WTC11 (cell line): Measurements from ENCODE around the gene TPD52L2. TPM values are rescaled to one million over a fixed set of nuclear protein-coding genes. Genes with fewer than 3 reads are reported as not detected.

ENCODE experiments used
- ATAC-seq: fragments of 200-7000 bp; cut with Tn5 transposase; 2 replicates; pipeline ENCODE4 v1.10.0; 2021; ENCODE audit warnings: mild to moderate bottlenecking, moderate library complexity
- CTCF ChIA-PET: fragments of 300-600 bp; sonication (Branson Sonifier 250); formaldehyde crosslinking; loops from one replicate; lab custom pipeline; 2021; ENCODE audit warnings: antibody characterized with exemption; lab: Charles Lee
- POLR2A ChIA-PET: fragments of 350-600 bp; sonication (Branson Sonifier 250); formaldehyde crosslinking; loops from one replicate; lab custom pipeline; 2021; ENCODE audit warnings: antibody characterized with exemption; lab: Charles Lee
- DNase-seq: peaks from one replicate; pipeline ENCODE4 v3.0.0; 2021; ENCODE audit warnings: low spot score
- H3K27ac Mint-ChIP-seq: 2 replicates; pipeline ENCODE4 v1.8.0; 2021; ENCODE audit warnings: mixed read lengths
- H3K27me3 Mint-ChIP-seq: 2 replicates; pipeline ENCODE4 v1.8.0; 2021; ENCODE audit warnings: low read depth, mild to moderate bottlenecking, moderate library complexity, mixed read lengths
- H3K36me3 Mint-ChIP-seq: 2 replicates; pipeline ENCODE4 v1.8.0; 2021; ENCODE audit warnings: mixed read lengths
- H3K4me1 Mint-ChIP-seq: 2 replicates; pipeline ENCODE4 v1.8.0; 2022; ENCODE audit warnings: mixed read lengths
- H3K4me3 Mint-ChIP-seq: 2 replicates; pipeline ENCODE4 v1.8.0; 2021; ENCODE audit warnings: mild to moderate bottlenecking, moderate library complexity, mixed read lengths
- H3K9me3 Mint-ChIP-seq: 2 replicates; pipeline ENCODE4 v1.8.0; 2021; ENCODE audit warnings: mixed read lengths
- ARID4B ChIP-seq: sonication (generic); formaldehyde crosslinking; IDR thresholded peaks from 2 replicates; pipeline ENCODE4 v1.8.0; 2023; ENCODE audit warnings: missing genetic modification reagents, mild to moderate bottlenecking, borderline replicate concordance
- ATF1 ChIP-seq: sonication (generic); formaldehyde crosslinking; IDR thresholded peaks from 2 replicates; pipeline ENCODE4 v1.8.1; 2023; ENCODE audit warnings: mild to moderate bottlenecking, moderate library complexity, missing genetic modification reagents
- ESRRA ChIP-seq: sonication (generic); formaldehyde crosslinking; IDR thresholded peaks from 2 replicates; pipeline ENCODE4 v1.8.1; 2022; ENCODE audit warnings: mild to moderate bottlenecking, missing genetic modification reagents, borderline replicate concordance
- JAZF1 ChIP-seq: fragments of 250-450 bp; sonication (Bioruptor Pico); IDR thresholded peaks from 2 replicates; pipeline ENCODE4 v1.9.0; 2021; ENCODE audit warnings: moderate library complexity, mild to moderate bottlenecking, inconsistent platforms
- MLX ChIP-seq: sonication (generic); formaldehyde crosslinking; IDR thresholded peaks from 2 replicates; pipeline ENCODE4 v1.8.1; 2023; ENCODE audit warnings: mild to moderate bottlenecking, missing genetic modification reagents, moderate library complexity
- MXD4 ChIP-seq: fragments of 250-450 bp; sonication (Bioruptor Pico); IDR thresholded peaks from 2 replicates; pipeline ENCODE4 v1.8.0; 2021; ENCODE audit warnings: mild to moderate bottlenecking, moderate library complexity, borderline replicate concordance
- NR1H2 ChIP-seq: sonication (generic); formaldehyde crosslinking; IDR thresholded peaks from 2 replicates; pipeline ENCODE4 v1.9.0; 2021; ENCODE audit warnings: mild to moderate bottlenecking, moderate library complexity, missing genetic modification reagents
- NR3C1 ChIP-seq: sonication (generic); formaldehyde crosslinking; conservative IDR thresholded peaks from 2 replicates; pipeline ENCODE4 v1.8.1; 2023; ENCODE audit warnings: low read depth, mild to moderate bottlenecking, missing genetic modification reagents
- OVOL2 ChIP-seq: fragments of 250-450 bp; sonication (Bioruptor Pico); IDR thresholded peaks from 2 replicates; pipeline ENCODE4 v1.9.0; 2021; ENCODE audit warnings: mild to moderate bottlenecking, borderline replicate concordance
- SMAD4 ChIP-seq: sonication (generic); formaldehyde crosslinking; IDR thresholded peaks from 2 replicates; pipeline ENCODE4 v1.8.0; 2022; ENCODE audit warnings: mild to moderate bottlenecking, missing genetic modification reagents
- SOX15 ChIP-seq: fragments of 250-450 bp; sonication (Bioruptor Pico); IDR thresholded peaks from 2 replicates; pipeline ENCODE4 v1.9.0; 2021; ENCODE audit warnings: mild to moderate bottlenecking
- ZNF219 ChIP-seq: sonication (generic); formaldehyde crosslinking; IDR thresholded peaks from 2 replicates; pipeline ENCODE4 v1.8.0; 2023; ENCODE audit warnings: missing genetic modification reagents, mild to moderate bottlenecking, borderline replicate concordance
- ZNF281 ChIP-seq: sonication (generic); formaldehyde crosslinking; IDR thresholded peaks from 2 replicates; pipeline ENCODE4 v1.8.0; 2023; ENCODE audit warnings: mild to moderate bottlenecking, missing genetic modification reagents
- ZNF416 ChIP-seq: fragments of 250-450 bp; sonication (Bioruptor Pico); IDR thresholded peaks from 2 replicates; pipeline ENCODE4 v1.9.0; 2021; ENCODE audit warnings: mild to moderate bottlenecking, inconsistent platforms
- total RNA-seq: library from RNA; stranded (reverse); gene quantifications from 3 replicates; pipeline ENCODE4 v1.2.3, GENCODE V29; 2021
- TF ChIP-seq, protein P1 (sequence below): fragments of 250-450 bp; sonication (Bioruptor Pico); conservative IDR thresholded peaks from 2 replicates; pipeline ENCODE4 v1.9.0; 2021; ENCODE audit warnings: mild to moderate bottlenecking
- TF ChIP-seq, protein P2 (sequence below): fragments of 250-450 bp; sonication (Bioruptor Pico); IDR thresholded peaks from 2 replicates; pipeline ENCODE4 v1.8.0; 2021; ENCODE audit warnings: mild to moderate bottlenecking
- TF ChIP-seq, protein P3 (sequence below): sonication (generic); formaldehyde crosslinking; conservative IDR thresholded peaks from 2 replicates; pipeline ENCODE4 v1.8.1; 2023; ENCODE audit warnings: mild to moderate bottlenecking, low read depth, missing genetic modification reagents, moderate library complexity
- TF ChIP-seq, protein P4 (sequence below): fragments of 200-600 bp; IDR thresholded peaks from 2 replicates; pipeline ENCODE4 v1.8.0; 2022; ENCODE audit warnings: antibody characterized with exemption

TPD52L2 gene
- total RNA-seq, 1 experiment from 2014 or later = 80.8 TPM

GRCh38 chr20:63840405-63840828 lies 24.7 kb upstream of the TPD52L2 start:
- CTCF ChIA-PET = interaction anchor here (0.7 kb wide), 1 partner anchor 31 kb away, joined by 4 read pairs; no protein-coding TSS in a partner anchor
- no peaks in the 10 kb centered on the region; the same call in 1 of the 2 replicates for H3K27me3 Mint-ChIP-seq
- ATAC-seq (no peak), DNase-seq (no peak)
- H3K4me1 Mint-ChIP-seq = peaks cover 20% of the 10 kb centered on the region
- H3K9me3 Mint-ChIP-seq = no peaks in the 10 kb centered on the region
- no peaks in the 10 kb centered on the region for H3K36me3 Mint-ChIP-seq
- TF ChIP-seq, protein P1, sequence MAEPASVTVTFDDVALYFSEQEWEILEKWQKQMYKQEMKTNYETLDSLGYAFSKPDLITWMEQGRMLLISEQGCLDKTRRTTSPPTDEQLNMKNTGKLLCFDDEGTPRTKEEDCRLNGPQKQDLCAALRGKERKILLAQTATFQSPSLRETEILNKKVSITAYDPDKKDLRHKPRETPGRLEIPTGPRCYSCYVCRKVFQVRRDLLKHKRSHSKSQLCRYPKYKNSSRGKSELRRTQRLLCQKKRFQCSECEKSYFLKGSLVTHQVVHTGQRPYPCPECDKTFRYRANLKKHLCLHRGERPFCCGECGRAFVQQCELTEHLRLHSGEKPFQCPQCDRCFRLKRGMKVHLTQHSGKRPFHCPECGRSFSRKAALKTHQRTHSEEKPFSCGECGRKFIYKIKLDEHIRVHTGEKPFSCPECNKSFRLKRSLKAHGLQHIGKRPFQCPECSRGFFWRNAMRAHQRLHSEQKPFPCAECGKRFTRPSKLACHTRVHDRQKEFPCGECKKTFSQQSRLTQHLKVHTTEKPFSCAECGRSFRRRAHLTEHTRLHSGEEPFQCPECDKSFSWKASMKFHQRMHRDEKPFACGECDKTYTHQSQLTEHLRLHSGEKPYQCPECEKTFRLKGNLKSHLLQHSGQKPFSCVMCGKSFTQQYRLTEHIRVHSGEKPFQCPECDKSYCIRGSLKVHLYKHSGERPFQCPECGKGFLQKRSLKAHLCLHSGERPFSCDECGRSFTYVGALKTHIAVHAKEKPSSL (CRISPR knock-in tag) = no peak
- TF ChIP-seq ZNF416 (no peak), ZNF219 (no peak), JAZF1 (CRISPR knock-in tag) (no peak), NR1H2 (CRISPR knock-in tag) (no peak), NR3C1 (no peak), SOX15 (CRISPR knock-in tag) (no peak), MLX (CRISPR knock-in tag) (no peak), ZNF281 (CRISPR knock-in tag) (no peak), ESRRA (CRISPR knock-in tag) (no peak), ATF1 (CRISPR knock-in tag) (no peak)
- TF ChIP-seq, protein P2, sequence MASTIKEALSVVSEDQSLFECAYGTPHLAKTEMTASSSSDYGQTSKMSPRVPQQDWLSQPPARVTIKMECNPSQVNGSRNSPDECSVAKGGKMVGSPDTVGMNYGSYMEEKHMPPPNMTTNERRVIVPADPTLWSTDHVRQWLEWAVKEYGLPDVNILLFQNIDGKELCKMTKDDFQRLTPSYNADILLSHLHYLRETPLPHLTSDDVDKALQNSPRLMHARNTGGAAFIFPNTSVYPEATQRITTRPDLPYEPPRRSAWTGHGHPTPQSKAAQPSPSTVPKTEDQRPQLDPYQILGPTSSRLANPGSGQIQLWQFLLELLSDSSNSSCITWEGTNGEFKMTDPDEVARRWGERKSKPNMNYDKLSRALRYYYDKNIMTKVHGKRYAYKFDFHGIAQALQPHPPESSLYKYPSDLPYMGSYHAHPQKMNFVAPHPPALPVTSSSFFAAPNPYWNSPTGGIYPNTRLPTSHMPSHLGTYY = no peak
- TF ChIP-seq, protein P3, sequence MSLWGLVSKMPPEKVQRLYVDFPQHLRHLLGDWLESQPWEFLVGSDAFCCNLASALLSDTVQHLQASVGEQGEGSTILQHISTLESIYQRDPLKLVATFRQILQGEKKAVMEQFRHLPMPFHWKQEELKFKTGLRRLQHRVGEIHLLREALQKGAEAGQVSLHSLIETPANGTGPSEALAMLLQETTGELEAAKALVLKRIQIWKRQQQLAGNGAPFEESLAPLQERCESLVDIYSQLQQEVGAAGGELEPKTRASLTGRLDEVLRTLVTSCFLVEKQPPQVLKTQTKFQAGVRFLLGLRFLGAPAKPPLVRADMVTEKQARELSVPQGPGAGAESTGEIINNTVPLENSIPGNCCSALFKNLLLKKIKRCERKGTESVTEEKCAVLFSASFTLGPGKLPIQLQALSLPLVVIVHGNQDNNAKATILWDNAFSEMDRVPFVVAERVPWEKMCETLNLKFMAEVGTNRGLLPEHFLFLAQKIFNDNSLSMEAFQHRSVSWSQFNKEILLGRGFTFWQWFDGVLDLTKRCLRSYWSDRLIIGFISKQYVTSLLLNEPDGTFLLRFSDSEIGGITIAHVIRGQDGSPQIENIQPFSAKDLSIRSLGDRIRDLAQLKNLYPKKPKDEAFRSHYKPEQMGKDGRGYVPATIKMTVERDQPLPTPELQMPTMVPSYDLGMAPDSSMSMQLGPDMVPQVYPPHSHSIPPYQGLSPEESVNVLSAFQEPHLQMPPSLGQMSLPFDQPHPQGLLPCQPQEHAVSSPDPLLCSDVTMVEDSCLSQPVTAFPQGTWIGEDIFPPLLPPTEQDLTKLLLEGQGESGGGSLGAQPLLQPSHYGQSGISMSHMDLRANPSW (CRISPR knock-in tag) = no peak
- peak overlapping the region; percentile 50; the same call in 1 of the 2 replicates for H3K27ac Mint-ChIP-seq
- H3K4me3 Mint-ChIP-seq = no peak overlapping the region
- POLR2A ChIA-PET = interaction anchor here (1.0 kb wide), 1 partner anchor 114 kb away, joined by 3 read pairs; no protein-coding TSS in a partner anchor

- Mint-ChIP-seq H3K4me1 (peaks cover 21% of the 10 kb centered on the region), H3K9me3 (no peaks in the 10 kb centered on the region), H3K36me3 (no peaks in the 10 kb centered on the region), H3K27me3 (no peaks in the 10 kb centered on the region; the same call in 1 of the 2 replicates), H3K4me3 (no peak overlapping the region), H3K27ac (no peak overlapping the region; the same call in 1 of the 2 replicates)
- ChIA-PET POLR2A (no interaction called here), CTCF (no interaction called here)
- no peak for ATAC-seq
- DNase-seq = no peak
- TF ChIP-seq SMAD4 (CRISPR knock-in tag) (no peak), OVOL2 (CRISPR knock-in tag) (no peak), ARID4B (CRISPR knock-in tag) (no peak), MXD4 (CRISPR knock-in tag) (no peak)
- TF ChIP-seq, protein P4, sequence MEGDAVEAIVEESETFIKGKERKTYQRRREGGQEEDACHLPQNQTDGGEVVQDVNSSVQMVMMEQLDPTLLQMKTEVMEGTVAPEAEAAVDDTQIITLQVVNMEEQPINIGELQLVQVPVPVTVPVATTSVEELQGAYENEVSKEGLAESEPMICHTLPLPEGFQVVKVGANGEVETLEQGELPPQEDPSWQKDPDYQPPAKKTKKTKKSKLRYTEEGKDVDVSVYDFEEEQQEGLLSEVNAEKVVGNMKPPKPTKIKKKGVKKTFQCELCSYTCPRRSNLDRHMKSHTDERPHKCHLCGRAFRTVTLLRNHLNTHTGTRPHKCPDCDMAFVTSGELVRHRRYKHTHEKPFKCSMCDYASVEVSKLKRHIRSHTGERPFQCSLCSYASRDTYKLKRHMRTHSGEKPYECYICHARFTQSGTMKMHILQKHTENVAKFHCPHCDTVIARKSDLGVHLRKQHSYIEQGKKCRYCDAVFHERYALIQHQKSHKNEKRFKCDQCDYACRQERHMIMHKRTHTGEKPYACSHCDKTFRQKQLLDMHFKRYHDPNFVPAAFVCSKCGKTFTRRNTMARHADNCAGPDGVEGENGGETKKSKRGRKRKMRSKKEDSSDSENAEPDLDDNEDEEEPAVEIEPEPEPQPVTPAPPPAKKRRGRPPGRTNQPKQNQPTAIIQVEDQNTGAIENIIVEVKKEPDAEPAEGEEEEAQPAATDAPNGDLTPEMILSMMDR = no peak
These were observed 22.8 kb upstream of the TPD52L2 start for GRCh38 chr20:63842258-63842657.
